Adrenal gland (tissue), 5 donors: ENCODE measurements around the gene IL25.

ENCODE experiments used
- POLR2A ChIP-seq, 2 donors: fragments of 450-650 bp; IDR thresholded peaks; one replicate each; pipeline ENCODE4 v1.6.1; 2017; ENCODE audit warnings: antibody characterized with exemption in 2 of 2, mild to moderate bottlenecking in 2 of 2, moderate library complexity in 1 of 2
- TF ChIP-seq, protein P1 (sequence below), 6 experiments: fragments of 450-650 bp in 4 of 6; fragments of 200-600 bp in 2 of 6; sonication (generic) in 1 of 6; IDR thresholded peaks; 1 replicate in 5 of 6; 2 replicates in 1 of 6; pipeline versions ENCODE4 v1.5.1 to v1.8.0; 2016 to 2021; ENCODE audit warnings: antibody characterized with exemption in 6 of 6, mild to moderate bottlenecking in 2 of 6, moderate library complexity in 1 of 6
- donor health status: DM: no; HTN: no; CAD: no.

DNA sequence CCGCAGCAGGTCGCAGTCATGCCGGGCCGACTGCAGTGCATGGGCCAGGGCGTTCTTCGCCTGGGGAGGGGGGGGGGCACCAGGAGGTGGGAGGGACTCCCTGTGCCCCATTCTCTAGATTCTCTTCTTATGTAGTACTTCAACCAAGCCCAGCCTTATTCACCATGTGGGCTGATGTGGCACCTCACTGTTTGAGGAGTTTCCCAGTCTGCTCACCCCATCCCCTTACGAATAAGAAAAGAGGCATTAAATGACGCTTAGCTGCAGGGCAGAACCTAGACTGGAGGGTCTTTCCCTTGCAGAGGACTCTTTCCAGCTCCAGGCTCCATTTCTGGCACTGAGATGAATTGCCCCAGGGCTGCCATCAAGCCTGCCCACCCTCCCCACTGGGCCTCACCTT is 16.4 kb downstream of the IL25 start:
- TF ChIP-seq, protein P1, sequence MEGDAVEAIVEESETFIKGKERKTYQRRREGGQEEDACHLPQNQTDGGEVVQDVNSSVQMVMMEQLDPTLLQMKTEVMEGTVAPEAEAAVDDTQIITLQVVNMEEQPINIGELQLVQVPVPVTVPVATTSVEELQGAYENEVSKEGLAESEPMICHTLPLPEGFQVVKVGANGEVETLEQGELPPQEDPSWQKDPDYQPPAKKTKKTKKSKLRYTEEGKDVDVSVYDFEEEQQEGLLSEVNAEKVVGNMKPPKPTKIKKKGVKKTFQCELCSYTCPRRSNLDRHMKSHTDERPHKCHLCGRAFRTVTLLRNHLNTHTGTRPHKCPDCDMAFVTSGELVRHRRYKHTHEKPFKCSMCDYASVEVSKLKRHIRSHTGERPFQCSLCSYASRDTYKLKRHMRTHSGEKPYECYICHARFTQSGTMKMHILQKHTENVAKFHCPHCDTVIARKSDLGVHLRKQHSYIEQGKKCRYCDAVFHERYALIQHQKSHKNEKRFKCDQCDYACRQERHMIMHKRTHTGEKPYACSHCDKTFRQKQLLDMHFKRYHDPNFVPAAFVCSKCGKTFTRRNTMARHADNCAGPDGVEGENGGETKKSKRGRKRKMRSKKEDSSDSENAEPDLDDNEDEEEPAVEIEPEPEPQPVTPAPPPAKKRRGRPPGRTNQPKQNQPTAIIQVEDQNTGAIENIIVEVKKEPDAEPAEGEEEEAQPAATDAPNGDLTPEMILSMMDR (IDR thresholded peaks at IDR 0.05), result no peak
- TF ChIP-seq POLR2A (IDR thresholded peaks at IDR 0.05), result no peak
